CD14-positive monocyte (primary cell): ENCODE measurements around the gene ATXN1. TPM values are rescaled to one million over a fixed set of nuclear protein-coding genes. Genes with fewer than 3 reads are reported as not detected.

ENCODE experiments used
- DNase-seq, 3 donors: peaks; one replicate each; pipeline ENCODE4 v3.0.0-alpha.2; 2011 to 2022
- H2AFZ ChIP-seq: 2 replicates; pipeline ENCODE4 v1.6.0; 2012; ENCODE audit warnings: mild to moderate bottlenecking, low read depth, low read length, inconsistent platforms; ENCODE audit not compliant: insufficient read depth, poor library complexity, severe bottlenecking
- H3K27ac ChIP-seq, 2 donors: 1 replicate in 1 of 2; 2 replicates in 1 of 2; pipeline ENCODE4 v1.5.1; 2012 to 2013; ENCODE audit warnings: low read length in 2 of 2, control low read depth in 1 of 2, inconsistent platforms in 1 of 2, low read depth in 1 of 2, mild to moderate bottlenecking in 1 of 2
- H3K27me3 ChIP-seq, 2 donors: one replicate each; pipeline versions ENCODE4 v1.6.0 to v1.6.1; 2011 to 2013; ENCODE audit warnings: low read length in 2 of 2; ENCODE audit not compliant: control insufficient read depth in 2 of 2, insufficient read depth in 2 of 2
- H3K36me3 ChIP-seq, 2 donors: replicated peaks in 1 of 2; 1 replicate in 1 of 2; 2 replicates in 1 of 2; pipeline versions ENCODE4 v1.5.1 to v1.6.1; 2012 to 2013; ENCODE audit warnings: low read length in 2 of 2, control low read depth in 1 of 2, inconsistent platforms in 1 of 2, mild to moderate bottlenecking in 1 of 2; ENCODE audit not compliant: insufficient read depth in 2 of 2, control insufficient read depth in 1 of 2
- H3K4me1 ChIP-seq, 2 donors: 1 replicate in 1 of 2; 2 replicates in 1 of 2; pipeline versions ENCODE4 v1.5.1 to v1.6.1; 2012 to 2013; ENCODE audit warnings: low read length in 2 of 2, control low read depth in 1 of 2, inconsistent platforms in 1 of 2, mild to moderate bottlenecking in 1 of 2, moderate library complexity in 1 of 2; ENCODE audit not compliant: insufficient read depth in 2 of 2, control insufficient read depth in 1 of 2
- H3K4me2 ChIP-seq: replicated peaks from 2 replicates; pipeline ENCODE3; 2012; ENCODE audit warnings: low read length, moderate library complexity, mild to moderate bottlenecking; ENCODE audit not compliant: poor library complexity, severe bottlenecking; ENCODE audit errors: extremely low read depth
- H3K4me3 ChIP-seq, 3 experiments: fragments of 200-600 bp in 1 of 3; sonication (generic) in 1 of 3; replicated peaks in 1 of 3; 1 replicate in 2 of 3; 2 replicates in 1 of 3; pipeline ENCODE4 v1.5.1; 2011 to 2013; ENCODE audit warnings: low read length in 3 of 3, mild to moderate bottlenecking in 3 of 3, control low read depth in 2 of 3, low read depth in 2 of 3, inconsistent platforms in 1 of 3, moderate library complexity in 1 of 3
- H3K79me2 ChIP-seq: 2 replicates; pipeline ENCODE4 v1.6.0; 2012; ENCODE audit warnings: mild to moderate bottlenecking, control low read depth, inconsistent platforms, low read length, moderate library complexity; ENCODE audit not compliant: insufficient read depth
- H3K9ac ChIP-seq: 2 replicates; pipeline ENCODE4 v1.6.0; 2017; ENCODE audit warnings: low read length, mild to moderate bottlenecking; ENCODE audit not compliant: insufficient read depth, poor library complexity, severe bottlenecking
- H3K9me3 ChIP-seq, 2 donors: replicated peaks in 1 of 2; 1 replicate in 1 of 2; 2 replicates in 1 of 2; pipeline versions ENCODE4 v1.5.1 to v1.6.1; 2012 to 2013; ENCODE audit warnings: low read length in 2 of 2, control low read depth in 1 of 2; ENCODE audit not compliant: control insufficient read depth in 1 of 2, insufficient read depth in 1 of 2
- H4K20me1 ChIP-seq: 2 replicates; pipeline ENCODE4 v1.6.0; 2012; ENCODE audit warnings: mild to moderate bottlenecking, low read length, control low read depth, moderate library complexity; ENCODE audit not compliant: insufficient read depth
- H3K27ac Mint-ChIP-seq, 7 donors: one replicate each; pipeline ENCODE4 v1.8.0; 2020; ENCODE audit warnings: mild to moderate bottlenecking in 7 of 7, mixed read lengths in 7 of 7, moderate library complexity in 6 of 7, inconsistent platforms in 2 of 7
- H3K27me3 Mint-ChIP-seq, 3 donors: one replicate each; pipeline ENCODE4 v1.8.0; 2021 to 2022; ENCODE audit warnings: low read depth in 3 of 3, mild to moderate bottlenecking in 3 of 3, mixed read lengths in 3 of 3, moderate library complexity in 3 of 3, inconsistent platforms in 1 of 3
- H3K36me3 Mint-ChIP-seq, 2 donors: one replicate each; pipeline ENCODE4 v1.8.0; 2020; ENCODE audit warnings: mixed read lengths in 2 of 2, inconsistent platforms in 1 of 2, mild to moderate bottlenecking in 1 of 2
- H3K4me1 Mint-ChIP-seq: one replicate; pipeline ENCODE4 v1.8.0; 2020; ENCODE audit warnings: mild to moderate bottlenecking, mixed read lengths
- H3K4me3 Mint-ChIP-seq, 2 donors: one replicate each; pipeline ENCODE4 v1.8.0; 2020; ENCODE audit warnings: mild to moderate bottlenecking in 2 of 2, mixed read lengths in 2 of 2, moderate library complexity in 1 of 2
- H3K9me3 Mint-ChIP-seq, 7 donors: one replicate each; pipeline ENCODE4 v1.8.0; 2020 to 2022; ENCODE audit warnings: mixed read lengths in 7 of 7, mild to moderate bottlenecking in 6 of 7, moderate library complexity in 6 of 7, inconsistent platforms in 2 of 7
- WGBS: methylation state at CpG from one replicate; pipeline ENCODE4 v1.1.5; 2013; ENCODE audit warnings: missing lambda C conversion rate; ENCODE audit not compliant: insufficient coverage; 5-methylcytosine and 5-hydroxymethylcytosine counted together
- intact Hi-C, 2 donors: fragments of 100-400 bp; cut with micrococcal nuclease; formaldehyde crosslinking; loops; one replicate each; pipeline versions ENCODE4 v1.15.0 to v1.15.1; 2023
- polyA plus RNA-seq, 3 donors: library from polyadenylated mRNA; depleted of rRNA in 1 of 3; unstranded in 2 of 3; stranded (reverse) in 1 of 3; fragments of 300-500 nt in 2 of 3; fragments of >200 nt in 1 of 3; fragmentation: Illumina TruSeq in 2 of 3; gene quantifications; 1 replicate in 2 of 3; 2 replicates in 1 of 3; pipeline ENCODE4 v1.2.3, GENCODE V29; 2012 to 2021
- TF ChIP-seq, protein P1 (sequence below): fragments of 200-600 bp; IDR thresholded peaks from one replicate; pipeline ENCODE4 v1.8.0; 2022; ENCODE audit warnings: antibody characterized with exemption, mild to moderate bottlenecking

The ATXN1 gene
- polyA plus RNA-seq, 3 donors = 8.8 to 19.1 (median 10.9) TPM

DNA sequence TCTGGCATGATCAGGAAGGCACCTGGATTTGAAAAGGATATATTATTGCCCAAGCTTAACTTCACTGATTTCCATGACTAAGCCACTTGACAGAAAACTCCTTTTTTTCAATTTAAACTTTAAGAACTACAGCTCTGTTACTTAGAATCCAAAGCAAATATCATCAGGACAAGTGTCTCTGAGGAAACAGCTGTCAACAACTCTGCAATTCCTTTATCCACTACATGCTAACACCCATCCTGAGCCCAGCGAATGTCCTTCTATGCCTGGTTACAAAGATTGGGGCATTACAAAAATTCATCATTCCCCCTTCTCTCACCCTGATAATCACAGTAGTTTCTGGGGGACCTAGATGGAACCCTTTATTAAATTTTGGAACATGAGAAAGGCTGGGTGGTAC, 386.1 kb downstream of the ATXN1 start:
- H3K4me3 Mint-ChIP-seq = no peak overlapping the region

DNA sequence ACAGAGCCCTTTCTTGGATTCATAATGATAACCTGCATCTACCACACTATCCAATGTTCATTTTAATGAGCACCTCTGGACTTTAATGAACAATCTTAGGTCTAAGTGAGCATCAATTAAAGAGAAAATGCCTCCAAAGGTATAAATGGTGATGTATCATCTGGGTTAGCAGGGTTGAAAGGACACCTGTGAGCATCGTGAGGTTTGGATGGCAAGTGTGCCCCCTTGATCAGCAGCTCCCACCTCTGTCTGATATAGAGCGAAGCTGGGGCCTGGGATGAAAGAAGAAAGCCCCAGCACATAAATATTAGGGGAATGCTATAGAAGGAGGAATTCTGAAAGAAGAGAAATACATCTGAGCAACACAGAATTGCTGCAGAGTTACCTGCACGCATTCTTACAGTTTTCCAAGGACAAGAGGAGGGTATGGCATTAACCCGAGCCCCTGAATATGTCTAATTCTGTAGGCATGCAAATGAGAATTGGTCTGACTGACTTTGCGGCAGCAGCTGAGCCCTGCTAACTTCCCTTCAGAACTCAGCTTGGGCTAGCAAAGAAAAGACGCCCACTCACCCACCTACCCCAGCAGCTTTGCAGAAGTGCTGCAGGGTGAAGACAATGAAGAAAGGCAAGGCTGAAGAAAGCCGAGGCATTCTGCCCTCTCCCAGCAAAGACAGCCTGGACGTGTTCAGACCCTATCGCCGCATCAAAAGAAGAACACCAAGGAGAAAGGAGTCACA, 386.6 kb downstream of the ATXN1 start:
- Histone ChIP-seq H3K9me3 (no peaks in the 10 kb centered on the region), H3K36me3 (no peaks in the 10 kb centered on the region), H3K79me2 (no peaks in the 10 kb centered on the region), H3K4me2 (no peak overlapping the region), H3K27me3 (no peaks in the 10 kb centered on the region), H4K20me1 (peaks cover 27% of the 10 kb centered on the region), H3K27ac (no peak overlapping the region), H3K4me3 (no peak overlapping the region), H3K4me1 (no peaks in the 10 kb centered on the region), H3K9ac (no peak overlapping the region), H2AFZ (no peak overlapping the region)
- Mint-ChIP-seq H3K4me3 (no peak overlapping the region), H3K27me3 (no peaks in the 10 kb centered on the region), H3K36me3 (peaks cover 9 to 14% of the 10 kb centered on the region in 2 donors), H3K27ac (no peak overlapping the region), H3K4me1 (no peaks in the 10 kb centered on the region), H3K9me3 (no peaks in the 10 kb centered on the region)
- intact Hi-C loops = no loop called here
- WGBS = 58% methylated on average over 6 of the region's 10 CpGs
- DNase-seq = peak in 1 of 3 donors; percentile 3
- TF ChIP-seq, protein P1, sequence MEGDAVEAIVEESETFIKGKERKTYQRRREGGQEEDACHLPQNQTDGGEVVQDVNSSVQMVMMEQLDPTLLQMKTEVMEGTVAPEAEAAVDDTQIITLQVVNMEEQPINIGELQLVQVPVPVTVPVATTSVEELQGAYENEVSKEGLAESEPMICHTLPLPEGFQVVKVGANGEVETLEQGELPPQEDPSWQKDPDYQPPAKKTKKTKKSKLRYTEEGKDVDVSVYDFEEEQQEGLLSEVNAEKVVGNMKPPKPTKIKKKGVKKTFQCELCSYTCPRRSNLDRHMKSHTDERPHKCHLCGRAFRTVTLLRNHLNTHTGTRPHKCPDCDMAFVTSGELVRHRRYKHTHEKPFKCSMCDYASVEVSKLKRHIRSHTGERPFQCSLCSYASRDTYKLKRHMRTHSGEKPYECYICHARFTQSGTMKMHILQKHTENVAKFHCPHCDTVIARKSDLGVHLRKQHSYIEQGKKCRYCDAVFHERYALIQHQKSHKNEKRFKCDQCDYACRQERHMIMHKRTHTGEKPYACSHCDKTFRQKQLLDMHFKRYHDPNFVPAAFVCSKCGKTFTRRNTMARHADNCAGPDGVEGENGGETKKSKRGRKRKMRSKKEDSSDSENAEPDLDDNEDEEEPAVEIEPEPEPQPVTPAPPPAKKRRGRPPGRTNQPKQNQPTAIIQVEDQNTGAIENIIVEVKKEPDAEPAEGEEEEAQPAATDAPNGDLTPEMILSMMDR = no peak

More for the DNA sequence above, 386.1 kb downstream of the ATXN1 start:
- no peak for DNase-seq
- H3K36me3 Mint-ChIP-seq = peaks cover 5 to 11% of the 10 kb centered on the region in 2 donors
- WGBS = no CpG with 5 or more reads among the region's 1 CpG
- no peaks in the 10 kb centered on the region for H3K9me3 ChIP-seq
- no peak overlapping the region for H3K27ac Mint-ChIP-seq
- H3K9me3 Mint-ChIP-seq = no peaks in the 10 kb centered on the region
- H3K36me3 ChIP-seq = no peaks in the 10 kb centered on the region
- no peaks in the 10 kb centered on the region for H3K27me3 Mint-ChIP-seq
- H3K79me2 ChIP-seq = no peaks in the 10 kb centered on the region
- TF ChIP-seq, protein P1 = no peak
- H3K4me1 Mint-ChIP-seq = no peaks in the 10 kb centered on the region
- no peak overlapping the region for H3K27ac ChIP-seq
- no peaks in the 10 kb centered on the region for H3K4me1 ChIP-seq
- H3K27me3 ChIP-seq = no peaks in the 10 kb centered on the region
- H3K4me2 ChIP-seq = no peak overlapping the region
- intact Hi-C loops = no loop called here
- H2AFZ ChIP-seq = no peak overlapping the region
- H3K9ac ChIP-seq = no peak overlapping the region
- peaks cover 27% of the 10 kb centered on the region for H4K20me1 ChIP-seq
- no peak overlapping the region for H3K4me3 ChIP-seq
